GM12874 (cell line): ENCODE results near the gene FLT1.

Source experiments
- TF ChIP-seq, protein P1 (sequence below): IDR thresholded peaks from 2 replicates; pipeline ENCODE4 v1.5.1; 2011; ENCODE audit warnings: low read depth, mild to moderate bottlenecking, control low read depth, low read length, moderate library complexity; ENCODE audit not compliant: insufficient read depth

Gene FLT1

DNA sequence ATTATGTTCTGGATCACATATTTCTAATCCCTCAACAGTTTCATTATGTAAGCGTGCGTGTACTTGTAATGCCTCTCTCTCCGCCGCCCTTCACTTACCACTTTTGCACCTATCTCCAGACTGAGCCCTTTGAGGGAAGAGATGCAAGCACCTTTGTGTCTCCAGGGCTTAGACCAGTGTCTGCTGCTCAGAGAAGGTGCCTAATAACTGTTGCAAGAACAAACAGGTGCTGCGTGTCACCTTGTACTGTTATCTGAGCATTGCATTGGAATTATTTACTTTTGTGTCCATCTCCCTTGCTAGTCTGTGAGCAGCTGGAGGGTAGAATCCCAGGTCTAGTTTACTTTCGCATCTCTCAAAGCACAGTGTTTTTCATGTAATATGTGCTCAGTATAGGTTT lies 156.2 kb downstream of the FLT1 start:
- TF ChIP-seq, protein P1, sequence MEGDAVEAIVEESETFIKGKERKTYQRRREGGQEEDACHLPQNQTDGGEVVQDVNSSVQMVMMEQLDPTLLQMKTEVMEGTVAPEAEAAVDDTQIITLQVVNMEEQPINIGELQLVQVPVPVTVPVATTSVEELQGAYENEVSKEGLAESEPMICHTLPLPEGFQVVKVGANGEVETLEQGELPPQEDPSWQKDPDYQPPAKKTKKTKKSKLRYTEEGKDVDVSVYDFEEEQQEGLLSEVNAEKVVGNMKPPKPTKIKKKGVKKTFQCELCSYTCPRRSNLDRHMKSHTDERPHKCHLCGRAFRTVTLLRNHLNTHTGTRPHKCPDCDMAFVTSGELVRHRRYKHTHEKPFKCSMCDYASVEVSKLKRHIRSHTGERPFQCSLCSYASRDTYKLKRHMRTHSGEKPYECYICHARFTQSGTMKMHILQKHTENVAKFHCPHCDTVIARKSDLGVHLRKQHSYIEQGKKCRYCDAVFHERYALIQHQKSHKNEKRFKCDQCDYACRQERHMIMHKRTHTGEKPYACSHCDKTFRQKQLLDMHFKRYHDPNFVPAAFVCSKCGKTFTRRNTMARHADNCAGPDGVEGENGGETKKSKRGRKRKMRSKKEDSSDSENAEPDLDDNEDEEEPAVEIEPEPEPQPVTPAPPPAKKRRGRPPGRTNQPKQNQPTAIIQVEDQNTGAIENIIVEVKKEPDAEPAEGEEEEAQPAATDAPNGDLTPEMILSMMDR, result no peak

DNA sequence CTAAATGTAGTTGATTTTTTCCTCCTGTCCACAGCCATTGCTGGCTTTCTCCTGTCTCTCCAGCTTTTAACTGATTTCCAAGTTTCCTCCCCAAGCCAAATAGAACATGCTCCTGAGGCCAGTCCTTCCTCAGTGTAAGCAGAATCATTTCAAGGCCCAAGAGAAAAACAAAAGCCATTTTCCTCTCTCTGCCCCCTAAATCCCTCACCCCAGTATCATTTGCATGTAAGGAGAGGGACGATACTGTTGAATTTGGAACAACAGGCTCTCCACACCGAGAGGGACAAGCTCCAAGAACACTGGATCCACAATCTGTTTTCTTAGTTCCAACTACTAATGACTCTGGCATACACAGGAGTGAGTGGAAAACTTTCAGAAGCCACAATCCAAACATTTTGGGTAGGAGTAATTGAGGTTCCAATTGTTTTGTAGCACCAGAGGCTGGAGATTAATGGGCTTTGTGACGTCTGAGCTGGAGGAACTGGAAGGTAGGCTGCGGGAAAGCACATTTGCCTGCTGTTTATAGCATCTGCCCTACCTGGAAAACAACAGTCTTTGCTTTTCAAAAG lies 156.8 kb downstream of the FLT1 start:
- TF ChIP-seq, protein P1, result no peak

DNA sequence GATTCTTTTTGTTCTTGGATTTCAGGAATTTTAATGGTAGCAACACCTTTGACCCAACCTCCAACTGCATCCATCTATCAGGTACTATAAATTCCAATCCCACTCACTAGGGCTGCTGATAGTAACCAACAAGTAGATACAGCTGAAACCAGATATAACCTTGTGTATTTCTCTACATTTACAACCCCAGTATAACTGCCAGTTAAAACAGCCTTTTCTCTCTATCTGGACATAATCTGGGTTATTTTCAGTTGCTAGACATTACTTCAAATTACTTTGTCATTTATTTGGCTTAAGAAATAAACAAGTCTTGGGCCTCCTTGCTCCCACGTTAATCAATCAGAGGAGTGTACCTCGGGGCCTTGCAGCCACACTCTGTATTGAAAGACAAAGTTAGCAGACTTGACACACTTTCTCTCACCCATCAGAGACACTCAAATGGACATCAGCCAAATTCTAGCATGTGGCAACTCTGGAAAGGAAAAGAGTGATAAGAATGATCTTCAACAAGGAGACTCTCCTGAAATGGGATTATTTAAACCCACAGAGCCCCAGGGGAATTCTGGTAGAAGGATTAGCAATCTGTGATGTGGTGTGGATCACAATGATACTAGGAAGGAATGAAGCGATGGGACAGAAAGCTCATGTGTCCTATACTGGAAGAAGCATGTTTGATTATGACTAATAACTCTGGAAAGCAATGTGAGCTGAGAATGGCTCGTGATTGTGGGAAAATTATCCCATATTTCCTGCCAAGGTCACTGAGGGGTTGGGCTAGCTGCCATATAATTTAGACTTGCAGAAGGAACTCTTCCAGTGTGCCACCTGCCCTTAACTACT lies 157.5 kb downstream of the FLT1 start:
- TF ChIP-seq, protein P1, result no peak

DNA sequence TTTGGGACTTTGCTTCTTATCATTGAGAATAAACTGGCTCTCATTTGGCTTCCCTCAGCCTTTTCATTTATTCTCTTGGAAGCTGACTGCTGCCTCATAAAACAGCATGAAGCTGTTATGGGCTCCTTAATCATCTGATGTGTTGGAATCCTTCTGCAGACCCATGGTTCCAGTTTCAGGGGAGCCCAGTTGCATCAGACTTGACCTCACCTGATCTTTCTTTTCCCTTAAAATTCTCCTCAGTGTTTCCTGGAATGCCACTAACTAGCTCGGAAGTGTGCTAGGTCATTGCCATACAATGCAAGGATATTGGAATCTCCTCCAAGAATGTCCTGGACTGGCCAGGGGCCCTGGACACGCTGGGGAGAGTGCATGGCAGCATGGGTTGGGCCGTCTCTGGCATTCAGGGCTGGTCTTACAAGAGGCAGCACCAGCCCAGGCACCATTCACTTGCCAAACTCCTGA lies 158.7 kb downstream of the FLT1 start:
- TF ChIP-seq, protein P1, result no peak

DNA sequence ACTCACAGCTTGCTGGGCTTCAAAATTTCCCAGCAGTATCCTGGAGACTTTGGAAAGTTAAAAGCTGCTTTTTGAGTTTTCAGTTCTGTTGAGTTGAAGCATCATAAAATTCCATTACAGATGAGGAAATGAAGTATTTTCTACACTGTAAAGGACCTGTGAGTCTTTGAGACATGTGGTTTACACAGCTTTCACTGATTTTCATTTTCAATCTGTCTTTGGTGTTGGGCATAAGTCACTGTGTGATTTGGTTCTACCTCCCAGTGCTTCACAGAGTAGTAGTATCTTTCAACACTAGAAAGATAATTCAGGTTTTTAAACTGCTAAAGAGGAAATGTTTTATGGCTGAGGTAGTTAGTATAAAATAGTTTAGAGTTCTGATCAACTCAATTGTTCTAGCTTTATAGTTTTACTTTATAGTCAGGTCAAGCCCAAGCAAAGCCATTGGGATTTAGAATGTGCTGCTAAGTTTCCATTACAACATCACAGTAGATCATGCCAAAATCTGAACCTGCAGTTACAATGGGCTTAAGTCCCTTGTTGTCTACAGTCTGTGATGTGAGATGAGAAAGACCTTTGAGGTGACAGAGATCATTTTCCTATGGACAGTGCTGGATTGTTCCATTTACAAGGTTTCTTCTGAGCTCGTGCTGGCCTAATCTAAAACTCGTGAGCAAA lies 161.6 kb downstream of the FLT1 start:
- TF ChIP-seq, protein P1, result no peak

DNA sequence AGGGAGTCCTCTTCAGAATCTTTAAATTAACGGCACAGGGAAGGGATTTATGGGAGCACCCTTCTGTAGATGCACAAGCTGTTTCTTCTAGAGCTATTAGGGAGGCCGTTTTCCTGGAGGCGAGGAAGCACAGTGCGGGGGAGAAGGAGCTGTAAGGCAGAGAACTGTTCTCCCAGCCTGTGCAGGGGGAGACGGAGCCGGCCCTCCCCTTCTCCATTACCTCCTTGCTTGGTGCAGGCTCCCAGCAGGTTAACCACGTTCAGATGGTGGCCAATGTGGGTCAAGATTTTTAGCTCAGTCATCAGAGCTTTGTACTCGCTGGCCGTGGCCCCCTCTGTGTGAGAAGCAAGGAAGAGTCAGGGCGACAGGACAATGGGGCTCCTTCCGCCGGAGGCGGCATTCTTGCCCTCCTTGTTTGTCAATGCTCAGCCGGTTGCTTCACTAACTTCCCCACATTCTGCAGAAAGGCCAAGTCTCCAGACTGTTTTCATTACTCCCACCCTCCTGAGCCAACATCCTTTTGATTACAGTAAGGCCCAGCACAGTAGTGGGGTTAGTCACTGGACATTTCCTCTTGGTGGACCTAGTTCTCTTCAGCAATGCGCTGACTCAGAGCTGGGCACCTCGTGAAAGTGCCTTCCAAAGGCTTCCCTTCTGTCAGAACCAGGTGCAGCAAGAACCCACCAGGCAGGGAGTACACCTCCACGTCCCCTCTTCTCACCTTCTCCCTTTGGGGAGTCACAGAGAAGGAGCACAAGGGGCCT lies 165.4 kb downstream of the FLT1 start:
- TF ChIP-seq, protein P1, result no peak

DNA sequence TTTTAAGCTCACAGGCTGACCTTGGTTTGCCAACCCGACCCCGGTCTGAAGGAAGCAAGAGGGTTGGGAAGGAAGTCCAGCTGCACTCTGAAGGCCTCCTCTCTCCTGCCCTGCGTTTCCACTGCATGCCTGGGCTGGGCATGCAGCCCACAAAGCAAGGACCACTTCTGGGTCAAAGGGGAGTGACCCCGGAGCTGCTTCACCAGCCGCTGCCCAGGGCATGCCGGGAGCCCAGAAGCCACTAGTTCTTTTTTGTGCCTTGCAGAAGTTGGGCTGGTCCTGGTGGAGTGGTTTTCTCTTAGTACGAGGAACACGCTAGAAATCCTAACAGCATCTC lies 166.7 kb downstream of the FLT1 start:
- TF ChIP-seq, protein P1, result no peak
